HepG2 (cell line): ENCODE data around the gene MAEA. TPM values are rescaled to one million over a fixed set of nuclear protein-coding genes. Genes with fewer than 3 reads are reported as not detected.

Experiments
- CHCHD3 ChIP-seq: sonication (generic); formaldehyde crosslinking; IDR thresholded peaks from 2 replicates; pipeline ENCODE4 v1.8.0; 2022; ENCODE audit warnings: mild to moderate bottlenecking, missing genetic modification reagents, moderate library complexity
- GABPA ChIP-seq, 2 experiments: IDR thresholded peaks; 2 replicates each; pipeline ENCODE4 v1.6.1; 2011 to 2016; ENCODE audit warnings: low read depth in 2 of 2, low read length in 1 of 2, missing biosample characterization in 1 of 2, missing genetic modification characterization in 1 of 2
- GTF3A ChIP-seq: sonication (generic); formaldehyde crosslinking; conservative IDR thresholded peaks from 2 replicates; pipeline ENCODE4 v1.4.0; 2020; ENCODE audit warnings: mild to moderate bottlenecking, missing genetic modification reagents
- ZBTB40 ChIP-seq, 2 experiments: fragments of 450-650 bp in 1 of 2; sonication (generic) in 1 of 2; formaldehyde crosslinking in 1 of 2; IDR thresholded peaks; 2 replicates each; pipeline versions ENCODE4 v1.6.1 to v1.8.0; 2016 to 2022; ENCODE audit warnings: antibody characterized with exemption in 1 of 2, mild to moderate bottlenecking in 1 of 2, missing genetic modification reagents in 1 of 2
- ZNF12 ChIP-seq: sonication (generic); formaldehyde crosslinking; IDR thresholded peaks from 2 replicates; pipeline ENCODE4 v1.5.0; 2020; ENCODE audit warnings: missing genetic modification reagents
- ZNF644 ChIP-seq: IDR thresholded peaks from 2 replicates; pipeline ENCODE4 v1.6.1; 2016; ENCODE audit warnings: low read depth
- ZNF784 ChIP-seq: sonication (generic); formaldehyde crosslinking; IDR thresholded peaks from 2 replicates; pipeline ENCODE4 v1.5.1; 2020; ENCODE audit warnings: missing genetic modification reagents, mild to moderate bottlenecking, borderline replicate concordance
- ZNF879 ChIP-seq: sonication (generic); formaldehyde crosslinking; IDR thresholded peaks from 2 replicates; pipeline ENCODE4 v1.8.1; 2023; ENCODE audit warnings: missing genetic modification reagents
- ZSCAN31 ChIP-seq: sonication (generic); formaldehyde crosslinking; IDR thresholded peaks from 2 replicates; pipeline ENCODE4 v1.5.0; 2020; ENCODE audit warnings: low read depth, mild to moderate bottlenecking, missing genetic modification reagents
- polyA plus RNA-seq, 8 experiments: library from polyadenylated mRNA; depleted of rRNA in 3 of 8; stranded (reverse) in 7 of 8; unstranded in 1 of 8; fragments of >200 nt; fragmentation: Illumina TruSeq in 4 of 8; extraction: Trizol in 4 of 8; gene quantifications; 2 replicates each; pipeline versions ENCODE4 v1.2.1 to v1.2.3, GENCODE V29; 2011 to 2016; ENCODE audit warnings: low read depth in 4 of 8, missing spikeins in 1 of 8, mixed read lengths in 1 of 8; ENCODE audit not compliant: insufficient read depth in 1 of 8
- total RNA-seq, 5 experiments: library from RNA; depleted of rRNA; stranded (reverse); fragments of >200 nt; fragmentation: Illumina TruSeq; extraction: Trizol; gene quantifications; 2 replicates each; pipeline ENCODE4 v1.2.3, GENCODE V29; 2016; ENCODE audit warnings: low read depth in 1 of 5
- TF ChIP-seq, protein P1 (sequence below): sonication (generic); formaldehyde crosslinking; IDR thresholded peaks from 2 replicates; pipeline ENCODE4 v1.5.1; 2020; ENCODE audit warnings: mild to moderate bottlenecking, missing genetic modification reagents, borderline replicate concordance

MAEA gene
- total and polyA plus RNA-seq, 2 of the 13 experiments (the other 11 are each of a cell fraction or from before 2014, with no cell fraction given), result 52.0 to 57.1 TPM

DNA sequence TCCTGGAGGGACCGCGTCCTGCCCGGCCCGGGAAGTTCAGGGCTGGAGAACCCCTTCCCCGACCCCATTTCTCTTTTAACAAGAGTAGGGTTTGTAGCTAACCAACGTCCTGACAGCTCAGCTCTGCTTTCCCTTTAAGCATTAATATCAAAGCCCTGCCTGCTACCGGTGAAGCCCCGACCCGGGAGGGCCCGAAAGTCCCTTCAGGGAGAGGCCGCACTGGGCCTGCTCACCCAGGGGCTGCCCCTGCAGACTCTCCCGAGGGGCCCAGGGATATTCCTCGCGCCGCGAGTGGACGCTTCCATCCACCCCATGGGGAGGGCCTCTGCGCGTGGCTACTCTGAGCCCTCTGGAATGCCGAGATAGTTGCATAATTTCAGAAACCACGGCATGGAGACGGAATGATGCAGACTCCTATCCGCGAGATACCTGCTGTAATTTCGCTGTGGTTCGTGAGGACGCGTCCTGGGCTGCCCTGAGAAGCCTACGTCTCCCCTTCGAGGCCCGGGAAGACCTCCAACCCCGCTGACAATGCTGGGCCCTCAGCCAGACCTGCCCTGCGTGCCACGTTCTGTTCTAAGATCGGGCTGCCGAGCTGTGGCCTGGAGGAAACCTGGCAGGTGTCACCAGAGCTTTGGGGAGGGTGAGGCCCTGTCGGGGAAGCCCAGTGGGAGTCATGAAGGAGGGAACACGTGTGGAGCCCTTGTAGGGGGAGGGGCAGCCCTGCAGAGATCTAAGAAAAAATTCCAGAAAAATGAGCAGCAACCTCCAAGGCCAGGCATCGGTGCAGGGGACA is 39.8 kb upstream of the MAEA start (continued):
- no peak; the same call in 1 of the 2 replicates for TF ChIP-seq CHCHD3
- no peak for TF ChIP-seq ZNF644 (CRISPR knock-in tag)
- TF ChIP-seq ZNF12 (CRISPR knock-in tag), result no peak
- no peak for TF ChIP-seq ZBTB40 (IDR thresholded peaks at IDR 0.05)
- peak; percentile 22; the same call in 1 of the 2 replicates for TF ChIP-seq ZBTB40 (CRISPR knock-in tag; IDR thresholded peaks at IDR 0.05)
- no peak for TF ChIP-seq GTF3A (CRISPR knock-in tag)
- TF ChIP-seq, protein P1, sequence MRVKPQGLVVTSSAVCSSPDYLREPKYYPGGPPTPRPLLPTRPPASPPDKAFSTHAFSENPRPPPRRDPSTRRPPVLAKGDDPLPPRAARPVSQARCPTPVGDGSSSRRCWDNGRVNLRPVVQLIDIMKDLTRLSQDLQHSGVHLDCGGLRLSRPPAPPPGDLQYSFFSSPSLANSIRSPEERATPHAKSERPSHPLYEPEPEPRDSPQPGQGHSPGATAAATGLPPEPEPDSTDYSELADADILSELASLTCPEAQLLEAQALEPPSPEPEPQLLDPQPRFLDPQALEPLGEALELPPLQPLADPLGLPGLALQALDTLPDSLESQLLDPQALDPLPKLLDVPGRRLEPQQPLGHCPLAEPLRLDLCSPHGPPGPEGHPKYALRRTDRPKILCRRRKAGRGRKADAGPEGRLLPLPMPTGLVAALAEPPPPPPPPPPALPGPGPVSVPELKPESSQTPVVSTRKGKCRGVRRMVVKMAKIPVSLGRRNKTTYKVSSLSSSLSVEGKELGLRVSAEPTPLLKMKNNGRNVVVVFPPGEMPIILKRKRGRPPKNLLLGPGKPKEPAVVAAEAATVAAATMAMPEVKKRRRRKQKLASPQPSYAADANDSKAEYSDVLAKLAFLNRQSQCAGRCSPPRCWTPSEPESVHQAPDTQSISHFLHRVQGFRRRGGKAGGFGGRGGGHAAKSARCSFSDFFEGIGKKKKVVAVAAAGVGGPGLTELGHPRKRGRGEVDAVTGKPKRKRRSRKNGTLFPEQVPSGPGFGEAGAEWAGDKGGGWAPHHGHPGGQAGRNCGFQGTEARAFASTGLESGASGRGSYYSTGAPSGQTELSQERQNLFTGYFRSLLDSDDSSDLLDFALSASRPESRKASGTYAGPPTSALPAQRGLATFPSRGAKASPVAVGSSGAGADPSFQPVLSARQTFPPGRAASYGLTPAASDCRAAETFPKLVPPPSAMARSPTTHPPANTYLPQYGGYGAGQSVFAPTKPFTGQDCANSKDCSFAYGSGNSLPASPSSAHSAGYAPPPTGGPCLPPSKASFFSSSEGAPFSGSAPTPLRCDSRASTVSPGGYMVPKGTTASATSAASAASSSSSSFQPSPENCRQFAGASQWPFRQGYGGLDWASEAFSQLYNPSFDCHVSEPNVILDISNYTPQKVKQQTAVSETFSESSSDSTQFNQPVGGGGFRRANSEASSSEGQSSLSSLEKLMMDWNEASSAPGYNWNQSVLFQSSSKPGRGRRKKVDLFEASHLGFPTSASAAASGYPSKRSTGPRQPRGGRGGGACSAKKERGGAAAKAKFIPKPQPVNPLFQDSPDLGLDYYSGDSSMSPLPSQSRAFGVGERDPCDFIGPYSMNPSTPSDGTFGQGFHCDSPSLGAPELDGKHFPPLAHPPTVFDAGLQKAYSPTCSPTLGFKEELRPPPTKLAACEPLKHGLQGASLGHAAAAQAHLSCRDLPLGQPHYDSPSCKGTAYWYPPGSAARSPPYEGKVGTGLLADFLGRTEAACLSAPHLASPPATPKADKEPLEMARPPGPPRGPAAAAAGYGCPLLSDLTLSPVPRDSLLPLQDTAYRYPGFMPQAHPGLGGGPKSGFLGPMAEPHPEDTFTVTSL (CRISPR knock-in tag), result peak; percentile 51; the same call in 1 of the 2 replicates
- TF ChIP-seq ZNF784 (CRISPR knock-in tag), result no peak
- TF ChIP-seq GABPA (IDR thresholded peaks at IDR 0.05; ENCODE audit: low read depth, low read length), result no peak
- no peak for TF ChIP-seq GABPA (CRISPR knock-in tag; IDR thresholded peaks at IDR 0.05; ENCODE audit: low read depth)
- TF ChIP-seq ZSCAN31 (CRISPR knock-in tag), result 0 out of 2 replicates have a peak, but pooled peaks have one; percentile 20
- no peak; the same call in 1 of the 2 replicates for TF ChIP-seq ZNF879 (CRISPR knock-in tag)
